BE2C (cell line): ENCODE results near the gene SLC4A7.

ENCODE experiments used
- DNase-seq: peaks from one replicate; pipeline ENCODE4 v3.0.0-alpha.2; 2020
- H3K27me3 ChIP-seq: fragments of 250-450 bp; sonication (Bioruptor Pico); 2 replicates; pipeline ENCODE4 v1.5.1; 2020; ENCODE audit warnings: mild to moderate bottlenecking
- H3K36me3 ChIP-seq: fragments of 250-450 bp; sonication (Bioruptor Pico); 2 replicates; pipeline ENCODE4 v1.5.1; 2020; ENCODE audit warnings: mild to moderate bottlenecking
- H3K4me1 ChIP-seq: fragments of 250-450 bp; sonication (Bioruptor Pico); 2 replicates; pipeline ENCODE4 v1.5.1; 2020
- H3K4me3 ChIP-seq: 2 replicates; pipeline ENCODE4 v1.5.1; 2011; ENCODE audit warnings: low read depth, low read length
- H3K9me3 ChIP-seq: fragments of 250-450 bp; sonication (Bioruptor Pico); 2 replicates; pipeline ENCODE4 v1.5.1; 2020
- CTCF ChIP-seq: IDR thresholded peaks from 2 replicates; pipeline ENCODE4 v1.5.1; 2012; ENCODE audit warnings: mild to moderate bottlenecking, low read depth, low read length

SLC4A7 gene

GRCh38 chr3:27368831-27369607 is 115.2 kb downstream of the SLC4A7 start, which contains the start of gene NEK10:
TSS of gene NEK10 (minus strand) at chr3:27369383. CDS start at chr3:27352882, 16,501 bp downstream.
- Histone ChIP-seq H3K9me3 (no peaks in the 10 kb centered on the region), H3K4me3 (peak within 1 kb of the TSS; percentile 70), H3K27me3 (no peaks in the 10 kb centered on the region), H3K36me3 (no peaks in the 10 kb centered on the region), H3K4me1 (no peaks in the 10 kb centered on the region)
- TF ChIP-seq CTCF = no peak
- peak; percentile 88 for DNase-seq

- Histone ChIP-seq H3K4me3 (no peak overlapping the region), H3K9me3 (no peaks in the 10 kb centered on the region), H3K27me3 (no peaks in the 10 kb centered on the region), H3K36me3 (no peaks in the 10 kb centered on the region), H3K4me1 (no peaks in the 10 kb centered on the region)
- no peak for DNase-seq
- no peak for TF ChIP-seq CTCF
These were observed 118.1 kb downstream of the SLC4A7 start for GRCh38 chr3:27366062-27366591.

- H3K36me3 ChIP-seq = no peaks in the 10 kb centered on the region
- no peak for TF ChIP-seq CTCF
- H3K27me3 ChIP-seq = no peaks in the 10 kb centered on the region
- no peak for DNase-seq
- H3K4me1 ChIP-seq = no peaks in the 10 kb centered on the region
- H3K4me3 ChIP-seq = no peak overlapping the region
- H3K9me3 ChIP-seq = no peaks in the 10 kb centered on the region
These were observed 123.8 kb downstream of the SLC4A7 start for GRCh38 chr3:27360113-27361078.

DNA sequence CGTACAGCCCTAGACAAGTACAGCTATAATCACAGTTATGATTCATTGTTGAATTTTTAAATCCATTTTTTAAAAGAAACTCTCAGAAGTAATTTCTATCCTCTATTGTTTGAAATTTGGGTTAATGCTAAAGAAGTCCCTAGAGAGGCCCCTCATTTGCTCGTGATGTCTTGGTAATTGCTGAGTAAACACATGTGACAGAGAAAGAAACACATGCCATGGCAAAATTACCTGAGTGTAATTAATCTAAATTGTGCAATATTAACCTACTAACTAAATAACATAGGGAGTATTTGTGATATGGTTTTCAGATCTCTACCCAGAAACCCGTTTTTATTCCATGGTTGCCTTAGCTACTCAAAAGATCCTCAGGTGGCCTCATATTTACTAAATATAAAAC is 125.8 kb downstream of the SLC4A7 start:
- Histone ChIP-seq H3K27me3 (no peaks in the 10 kb centered on the region), H3K4me3 (no peak overlapping the region), H3K4me1 (no peaks in the 10 kb centered on the region), H3K36me3 (no peaks in the 10 kb centered on the region), H3K9me3 (no peaks in the 10 kb centered on the region)
- TF ChIP-seq CTCF = no peak
- DNase-seq = no peak

GRCh38 chr3:27357665-27358258 is 126.4 kb downstream of the SLC4A7 start:
- H3K36me3 ChIP-seq = no peaks in the 10 kb centered on the region
- H3K27me3 ChIP-seq = no peaks in the 10 kb centered on the region
- peak; percentile 72 for TF ChIP-seq CTCF
- no peaks in the 10 kb centered on the region for H3K9me3 ChIP-seq
- no peaks in the 10 kb centered on the region for H3K4me1 ChIP-seq
- no peak overlapping the region for H3K4me3 ChIP-seq
- DNase-seq = peak; percentile 43
